Panc1 (cell line): ENCODE measurements around the gene SMCO1.
A peak's percentile ranks its signal among the peaks of the same experiment; 100 is the strongest.

Source experiments
- SIN3A ChIP-seq: IDR thresholded peaks from 2 replicates; pipeline ENCODE4 v1.6.1; 2012; ENCODE audit warnings: low read depth, mild to moderate bottlenecking, low read length, moderate library complexity, borderline replicate concordance; ENCODE audit not compliant: insufficient read depth
- TF ChIP-seq, protein P1 (sequence below): fragments of 450-650 bp; IDR thresholded peaks from 2 replicates; pipeline ENCODE4 v1.5.1; 2017; ENCODE audit warnings: mild to moderate bottlenecking

DNA sequence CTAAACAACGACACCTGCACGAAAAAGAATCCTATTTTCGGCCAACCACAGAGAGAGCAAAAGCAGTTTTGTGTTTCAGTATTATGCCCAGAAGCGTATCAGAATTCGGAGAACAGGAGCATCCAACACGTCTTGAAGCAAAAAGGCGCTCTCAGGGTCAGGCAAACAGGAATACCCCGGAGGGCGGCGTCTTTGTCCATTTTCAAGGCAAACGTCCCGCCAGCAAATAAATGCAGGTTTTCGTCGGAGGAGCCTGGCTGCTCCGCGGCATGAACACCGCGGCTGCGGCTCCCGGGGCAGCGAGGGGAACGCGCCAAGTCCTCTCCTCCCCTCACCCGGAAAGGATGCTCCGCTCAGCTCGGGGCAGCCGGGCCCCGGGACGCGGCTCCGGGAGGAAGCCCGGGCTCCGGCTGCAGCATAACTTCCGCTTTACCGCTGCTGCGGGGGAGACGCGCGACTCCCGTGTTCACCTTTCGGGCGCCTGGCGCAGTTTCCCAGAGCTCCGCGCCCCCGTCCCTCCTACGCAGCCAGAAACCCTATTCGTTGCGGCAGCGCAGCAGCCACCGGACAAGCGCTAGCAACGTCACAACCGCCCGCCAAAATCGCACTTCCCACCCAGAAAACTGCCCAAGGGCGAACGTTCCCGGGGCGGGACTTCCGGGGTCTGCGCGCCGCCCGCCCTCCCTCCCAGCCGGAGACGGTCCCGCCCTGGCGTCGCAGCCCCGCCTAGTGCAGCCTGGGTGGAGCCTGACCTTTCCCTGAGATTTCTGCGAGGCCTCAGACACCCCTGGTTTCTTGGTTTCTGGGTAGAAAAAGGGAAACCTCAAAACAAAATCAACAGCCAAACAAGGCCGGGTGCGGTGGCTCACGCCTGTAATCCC is 11.7 kb downstream of the SMCO1 start, which contains the start of gene RNF168:
- TF ChIP-seq, protein P1, sequence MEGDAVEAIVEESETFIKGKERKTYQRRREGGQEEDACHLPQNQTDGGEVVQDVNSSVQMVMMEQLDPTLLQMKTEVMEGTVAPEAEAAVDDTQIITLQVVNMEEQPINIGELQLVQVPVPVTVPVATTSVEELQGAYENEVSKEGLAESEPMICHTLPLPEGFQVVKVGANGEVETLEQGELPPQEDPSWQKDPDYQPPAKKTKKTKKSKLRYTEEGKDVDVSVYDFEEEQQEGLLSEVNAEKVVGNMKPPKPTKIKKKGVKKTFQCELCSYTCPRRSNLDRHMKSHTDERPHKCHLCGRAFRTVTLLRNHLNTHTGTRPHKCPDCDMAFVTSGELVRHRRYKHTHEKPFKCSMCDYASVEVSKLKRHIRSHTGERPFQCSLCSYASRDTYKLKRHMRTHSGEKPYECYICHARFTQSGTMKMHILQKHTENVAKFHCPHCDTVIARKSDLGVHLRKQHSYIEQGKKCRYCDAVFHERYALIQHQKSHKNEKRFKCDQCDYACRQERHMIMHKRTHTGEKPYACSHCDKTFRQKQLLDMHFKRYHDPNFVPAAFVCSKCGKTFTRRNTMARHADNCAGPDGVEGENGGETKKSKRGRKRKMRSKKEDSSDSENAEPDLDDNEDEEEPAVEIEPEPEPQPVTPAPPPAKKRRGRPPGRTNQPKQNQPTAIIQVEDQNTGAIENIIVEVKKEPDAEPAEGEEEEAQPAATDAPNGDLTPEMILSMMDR = no peak
- peak; percentile 94 for TF ChIP-seq SIN3A
